K562 (cell line): ENCODE results near the gene ERCC2. TPM values are rescaled to one million over a fixed set of nuclear protein-coding genes. Genes with fewer than 3 reads are reported as not detected.

Experiments
- ATF1 ChIP-seq, 2 experiments: fragments of 450-650 bp in 1 of 2; IDR thresholded peaks; 2 replicates each; pipeline ENCODE4 v1.6.1; 2016; ENCODE audit warnings: missing compliant biosample characterization in 1 of 2, missing genetic modification characterization in 1 of 2
- ATF7 ChIP-seq: fragments of 450-650 bp; IDR thresholded peaks from 2 replicates; pipeline ENCODE4 v1.7.1; 2014; ENCODE audit warnings: mild to moderate bottlenecking, moderate library complexity
- EHMT2 ChIP-seq: fragments of 450-650 bp; IDR thresholded peaks from 2 replicates; pipeline ENCODE4 v1.6.1; 2018; ENCODE audit warnings: antibody characterized with exemption
- FOXA3 ChIP-seq, 2 experiments: fragments of 450-650 bp in 1 of 2; sonication (generic) in 1 of 2; formaldehyde crosslinking; IDR thresholded peaks in 1 of 2; conservative IDR thresholded peaks in 1 of 2; 2 replicates each; pipeline versions ENCODE4 v1.4.0 to v1.8.0; 2020 to 2022; ENCODE audit warnings: mild to moderate bottlenecking in 2 of 2, missing genetic modification reagents in 1 of 2
- MAZ ChIP-seq, 2 experiments: fragments of 450-650 bp in 1 of 2; sonication (generic) in 1 of 2; formaldehyde crosslinking; IDR thresholded peaks in 1 of 2; conservative IDR thresholded peaks in 1 of 2; 2 replicates each; pipeline versions ENCODE4 v1.4.0 to v1.5.0; 2020; ENCODE audit warnings: mild to moderate bottlenecking in 1 of 2, missing genetic modification reagents in 1 of 2
- MEF2D ChIP-seq: conservative IDR thresholded peaks from 2 replicates; pipeline ENCODE4 v1.6.1; 2016; ENCODE audit warnings: low read depth, missing genetic modification characterization, missing compliant biosample characterization
- NFIX ChIP-seq: fragments of 250-450 bp; sonication (Bioruptor Pico); IDR thresholded peaks from 2 replicates; pipeline ENCODE4 v1.4.0; 2020; ENCODE audit warnings: low read depth, mild to moderate bottlenecking, moderate library complexity
- NR2F6 ChIP-seq: fragments of 450-650 bp; formaldehyde crosslinking; IDR thresholded peaks from 2 replicates; pipeline ENCODE4 v1.4.0; 2020; ENCODE audit warnings: mild to moderate bottlenecking
- polyA plus RNA-seq, 8 experiments: library from polyadenylated mRNA; depleted of rRNA in 4 of 8; stranded (reverse) in 5 of 8; unstranded in 3 of 8; fragments of >200 nt; fragmentation: Nextera tagmentation in 2 of 8; fragmentation: Illumina TruSeq in 1 of 8; extraction: Ambion mirVana in 2 of 8; extraction: Trizol in 1 of 8; gene quantifications; 2 replicates each; pipeline versions ENCODE4 v1.2.1 to v1.2.3, GENCODE V29; 2011 to 2014; ENCODE audit warnings: inconsistent platforms in 1 of 8, missing spikeins in 1 of 8
- total RNA-seq, 7 experiments: library from RNA; depleted of rRNA in 6 of 7; stranded (reverse); fragments of >200 nt in 6 of 7; fragmentation: Illumina TruSeq in 2 of 7; extraction: Trizol in 2 of 7; gene quantifications; 2 replicates each; pipeline versions ENCODE4 v1.2.1 to v1.2.3, GENCODE V29; 2011 to 2021; ENCODE audit warnings: low replicate concordance in 1 of 7
- TF ChIP-seq, protein P1 (sequence below), 2 experiments: fragments of 450-650 bp; formaldehyde crosslinking in 1 of 2; IDR thresholded peaks; 2 replicates each; pipeline versions ENCODE4 v1.4.0 to v1.6.1; 2014 to 2020; ENCODE audit warnings: mild to moderate bottlenecking in 2 of 2, borderline replicate concordance in 1 of 2, low read depth in 1 of 2
- TF ChIP-seq, protein P2 (sequence below): fragments of 450-650 bp; IDR thresholded peaks from 2 replicates; pipeline ENCODE4 v1.7.0; 2016; ENCODE audit warnings: borderline replicate concordance
- TF ChIP-seq, protein P3 (sequence below): fragments of 450-650 bp; IDR thresholded peaks from 2 replicates; pipeline ENCODE4 v1.6.1; 2016; ENCODE audit warnings: mild to moderate bottlenecking
- TF ChIP-seq, protein P4 (sequence below): IDR thresholded peaks from 2 replicates; pipeline ENCODE4 v1.6.1; 2014; ENCODE audit warnings: antibody characterized with exemption

Gene ERCC2
- total and polyA plus RNA-seq, 9 of the 15 experiments (the other 6 are each of a cell fraction or from before 2014, with no cell fraction given), result 2.2 to 55.9 (median 23.4) TPM

DNA sequence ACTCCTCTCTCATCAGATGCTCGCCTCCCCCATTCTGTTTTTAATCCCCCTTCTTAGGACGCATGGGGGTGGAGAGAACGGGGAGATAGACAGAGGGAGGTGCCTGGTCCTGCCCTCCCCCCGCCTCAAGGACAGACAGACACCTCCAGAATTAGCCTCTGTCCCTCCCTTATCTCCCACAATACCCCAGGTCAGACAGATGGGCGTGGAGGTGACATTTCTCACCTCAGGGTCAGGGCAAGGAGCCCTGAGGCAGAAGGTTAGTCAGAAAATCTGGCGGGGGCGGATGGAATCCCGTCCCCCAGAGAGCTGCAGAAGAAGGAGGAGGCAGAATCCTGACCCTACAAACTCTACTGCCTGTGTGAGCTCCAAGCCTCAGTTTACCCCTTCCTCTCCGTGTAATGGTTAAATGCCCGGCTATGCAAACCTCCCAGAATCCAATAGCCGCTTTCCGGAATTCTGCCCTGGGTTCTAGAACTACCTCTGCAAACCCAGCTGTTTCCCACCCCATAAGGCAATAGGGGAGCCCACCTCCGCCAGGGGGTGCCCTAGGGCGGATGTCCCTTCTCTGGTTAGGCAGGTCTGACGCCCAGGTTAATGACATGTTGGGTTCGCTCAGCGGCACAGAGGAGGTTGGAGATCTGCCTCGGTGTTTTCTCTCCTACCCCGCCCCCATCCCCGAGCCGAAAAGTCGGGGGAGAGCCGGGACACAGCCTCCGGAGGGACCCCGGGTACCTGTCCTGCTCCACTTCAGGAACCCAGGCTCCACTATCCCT lies 33.6 kb upstream of the ERCC2 start (continued):
- TF ChIP-seq, protein P1, sequence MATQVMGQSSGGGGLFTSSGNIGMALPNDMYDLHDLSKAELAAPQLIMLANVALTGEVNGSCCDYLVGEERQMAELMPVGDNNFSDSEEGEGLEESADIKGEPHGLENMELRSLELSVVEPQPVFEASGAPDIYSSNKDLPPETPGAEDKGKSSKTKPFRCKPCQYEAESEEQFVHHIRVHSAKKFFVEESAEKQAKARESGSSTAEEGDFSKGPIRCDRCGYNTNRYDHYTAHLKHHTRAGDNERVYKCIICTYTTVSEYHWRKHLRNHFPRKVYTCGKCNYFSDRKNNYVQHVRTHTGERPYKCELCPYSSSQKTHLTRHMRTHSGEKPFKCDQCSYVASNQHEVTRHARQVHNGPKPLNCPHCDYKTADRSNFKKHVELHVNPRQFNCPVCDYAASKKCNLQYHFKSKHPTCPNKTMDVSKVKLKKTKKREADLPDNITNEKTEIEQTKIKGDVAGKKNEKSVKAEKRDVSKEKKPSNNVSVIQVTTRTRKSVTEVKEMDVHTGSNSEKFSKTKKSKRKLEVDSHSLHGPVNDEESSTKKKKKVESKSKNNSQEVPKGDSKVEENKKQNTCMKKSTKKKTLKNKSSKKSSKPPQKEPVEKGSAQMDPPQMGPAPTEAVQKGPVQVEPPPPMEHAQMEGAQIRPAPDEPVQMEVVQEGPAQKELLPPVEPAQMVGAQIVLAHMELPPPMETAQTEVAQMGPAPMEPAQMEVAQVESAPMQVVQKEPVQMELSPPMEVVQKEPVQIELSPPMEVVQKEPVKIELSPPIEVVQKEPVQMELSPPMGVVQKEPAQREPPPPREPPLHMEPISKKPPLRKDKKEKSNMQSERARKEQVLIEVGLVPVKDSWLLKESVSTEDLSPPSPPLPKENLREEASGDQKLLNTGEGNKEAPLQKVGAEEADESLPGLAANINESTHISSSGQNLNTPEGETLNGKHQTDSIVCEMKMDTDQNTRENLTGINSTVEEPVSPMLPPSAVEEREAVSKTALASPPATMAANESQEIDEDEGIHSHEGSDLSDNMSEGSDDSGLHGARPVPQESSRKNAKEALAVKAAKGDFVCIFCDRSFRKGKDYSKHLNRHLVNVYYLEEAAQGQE (IDR thresholded peaks at IDR 0.05; ENCODE audit: borderline replicate concordance), result peak; percentile 29; the same call in 1 of the 2 replicates
- TF ChIP-seq, protein P1 (CRISPR knock-in tag; IDR thresholded peaks at IDR 0.05; ENCODE audit: low read depth), result no peak
- TF ChIP-seq NFIX (CRISPR knock-in tag) (no peak), MAZ (CRISPR knock-in tag; conservative IDR thresholded peaks at IDR 0.05 in 1 of 2, IDR thresholded peaks at IDR 0.05 in 1 of 2) (peak in 1 of 2 experiments; percentile 73; a peak in 2 of 4 replicates), ATF1 (CRISPR knock-in tag; IDR thresholded peaks at IDR 0.05) (no peak), ATF1 (tag; IDR thresholded peaks at IDR 0.05) (peak; percentile 14; the same call in 1 of the 2 replicates), MEF2D (tag) (0 out of 2 replicates have a peak, but pooled peaks have one; percentile 41), ATF7 (peak; percentile 51; the same call in 1 of the 2 replicates), FOXA3 (CRISPR knock-in tag; conservative IDR thresholded peaks at IDR 0.05 in 1 of 2, IDR thresholded peaks at IDR 0.05 in 1 of 2) (no peak; a peak in 1 of 4 replicates), EHMT2 (no peak), NR2F6 (CRISPR knock-in tag) (no peak)
- TF ChIP-seq, protein P2, sequence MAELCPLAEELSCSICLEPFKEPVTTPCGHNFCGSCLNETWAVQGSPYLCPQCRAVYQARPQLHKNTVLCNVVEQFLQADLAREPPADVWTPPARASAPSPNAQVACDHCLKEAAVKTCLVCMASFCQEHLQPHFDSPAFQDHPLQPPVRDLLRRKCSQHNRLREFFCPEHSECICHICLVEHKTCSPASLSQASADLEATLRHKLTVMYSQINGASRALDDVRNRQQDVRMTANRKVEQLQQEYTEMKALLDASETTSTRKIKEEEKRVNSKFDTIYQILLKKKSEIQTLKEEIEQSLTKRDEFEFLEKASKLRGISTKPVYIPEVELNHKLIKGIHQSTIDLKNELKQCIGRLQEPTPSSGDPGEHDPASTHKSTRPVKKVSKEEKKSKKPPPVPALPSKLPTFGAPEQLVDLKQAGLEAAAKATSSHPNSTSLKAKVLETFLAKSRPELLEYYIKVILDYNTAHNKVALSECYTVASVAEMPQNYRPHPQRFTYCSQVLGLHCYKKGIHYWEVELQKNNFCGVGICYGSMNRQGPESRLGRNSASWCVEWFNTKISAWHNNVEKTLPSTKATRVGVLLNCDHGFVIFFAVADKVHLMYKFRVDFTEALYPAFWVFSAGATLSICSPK, result no peak
- TF ChIP-seq, protein P3, sequence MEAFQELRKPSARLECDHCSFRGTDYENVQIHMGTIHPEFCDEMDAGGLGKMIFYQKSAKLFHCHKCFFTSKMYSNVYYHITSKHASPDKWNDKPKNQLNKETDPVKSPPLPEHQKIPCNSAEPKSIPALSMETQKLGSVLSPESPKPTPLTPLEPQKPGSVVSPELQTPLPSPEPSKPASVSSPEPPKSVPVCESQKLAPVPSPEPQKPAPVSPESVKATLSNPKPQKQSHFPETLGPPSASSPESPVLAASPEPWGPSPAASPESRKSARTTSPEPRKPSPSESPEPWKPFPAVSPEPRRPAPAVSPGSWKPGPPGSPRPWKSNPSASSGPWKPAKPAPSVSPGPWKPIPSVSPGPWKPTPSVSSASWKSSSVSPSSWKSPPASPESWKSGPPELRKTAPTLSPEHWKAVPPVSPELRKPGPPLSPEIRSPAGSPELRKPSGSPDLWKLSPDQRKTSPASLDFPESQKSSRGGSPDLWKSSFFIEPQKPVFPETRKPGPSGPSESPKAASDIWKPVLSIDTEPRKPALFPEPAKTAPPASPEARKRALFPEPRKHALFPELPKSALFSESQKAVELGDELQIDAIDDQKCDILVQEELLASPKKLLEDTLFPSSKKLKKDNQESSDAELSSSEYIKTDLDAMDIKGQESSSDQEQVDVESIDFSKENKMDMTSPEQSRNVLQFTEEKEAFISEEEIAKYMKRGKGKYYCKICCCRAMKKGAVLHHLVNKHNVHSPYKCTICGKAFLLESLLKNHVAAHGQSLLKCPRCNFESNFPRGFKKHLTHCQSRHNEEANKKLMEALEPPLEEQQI, result no peak
- TF ChIP-seq, protein P4, sequence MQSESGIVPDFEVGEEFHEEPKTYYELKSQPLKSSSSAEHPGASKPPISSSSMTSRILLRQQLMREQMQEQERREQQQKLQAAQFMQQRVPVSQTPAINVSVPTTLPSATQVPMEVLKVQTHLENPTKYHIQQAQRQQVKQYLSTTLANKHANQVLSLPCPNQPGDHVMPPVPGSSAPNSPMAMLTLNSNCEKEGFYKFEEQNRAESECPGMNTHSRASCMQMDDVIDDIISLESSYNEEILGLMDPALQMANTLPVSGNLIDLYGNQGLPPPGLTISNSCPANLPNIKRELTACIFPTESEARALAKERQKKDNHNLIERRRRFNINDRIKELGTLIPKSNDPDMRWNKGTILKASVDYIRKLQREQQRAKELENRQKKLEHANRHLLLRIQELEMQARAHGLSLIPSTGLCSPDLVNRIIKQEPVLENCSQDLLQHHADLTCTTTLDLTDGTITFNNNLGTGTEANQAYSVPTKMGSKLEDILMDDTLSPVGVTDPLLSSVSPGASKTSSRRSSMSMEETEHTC, result no peak
